MM.1S (cell line): ENCODE data around the gene ITM2C.

Experiments used
- DNase-seq: peaks from one replicate; pipeline ENCODE4 v3.0.0-alpha.2; 2015
- H2AFZ ChIP-seq: fragments of 300-600 bp; sonication (generic); 2 replicates; pipeline ENCODE4 v1.6.0; 2016; ENCODE audit warnings: antibody characterized with exemption, low read length
- H3F3A ChIP-seq: fragments of 300-600 bp; sonication (generic); 2 replicates; pipeline ENCODE4 v1.6.1; 2016; ENCODE audit warnings: mild to moderate bottlenecking, antibody characterized with exemption, low read length, moderate library complexity, mixed read lengths; ENCODE audit not compliant: insufficient read depth
- H3K27ac ChIP-seq: fragments of 300-600 bp; sonication (generic); 2 replicates; pipeline ENCODE4 v1.5.1; 2016; ENCODE audit warnings: mild to moderate bottlenecking, low read length
- H3K27me3 ChIP-seq: fragments of 300-600 bp; sonication (generic); replicated peaks from 2 replicates; pipeline ENCODE4 v1.6.0; 2016; ENCODE audit warnings: low read length; ENCODE audit not compliant: insufficient read depth
- H3K36me3 ChIP-seq: fragments of 300-600 bp; sonication (generic); replicated peaks from 2 replicates; pipeline ENCODE4 v1.6.1; 2016; ENCODE audit warnings: mild to moderate bottlenecking, low read length, mixed read lengths; ENCODE audit not compliant: insufficient read depth
- H3K4me1 ChIP-seq: fragments of 300-600 bp; sonication (generic); 2 replicates; pipeline ENCODE4 v1.6.1; 2016; ENCODE audit warnings: low read length, mixed read lengths
- H3K4me2 ChIP-seq: fragments of 300-600 bp; sonication (generic); 2 replicates; pipeline ENCODE4 v1.6.0; 2016; ENCODE audit warnings: low read depth, low read length
- H3K4me3 ChIP-seq: fragments of 300-600 bp; sonication (generic); 2 replicates; pipeline ENCODE4 v1.5.1; 2016; ENCODE audit warnings: low read length, mixed read lengths
- H3K79me2 ChIP-seq: fragments of 300-600 bp; sonication (generic); 2 replicates; pipeline ENCODE4 v1.6.1; 2016; ENCODE audit warnings: mixed run types, low read length, mixed read lengths
- H3K9ac ChIP-seq: fragments of 300-600 bp; sonication (generic); 2 replicates; pipeline ENCODE4 v1.6.1; 2016; ENCODE audit warnings: low read length, mixed read lengths
- H3K9me2 ChIP-seq: fragments of 300-600 bp; sonication (generic); replicated peaks from 2 replicates; pipeline ENCODE4 v1.6.1; 2016; ENCODE audit warnings: mild to moderate bottlenecking, low read length, mixed read lengths; ENCODE audit not compliant: insufficient read depth
- H3K9me3 ChIP-seq: fragments of 300-600 bp; sonication (generic); replicated peaks from 2 replicates; pipeline ENCODE4 v1.6.1; 2016; ENCODE audit warnings: mild to moderate bottlenecking, low read length, mixed read lengths; ENCODE audit not compliant: insufficient read depth
- H4K20me1 ChIP-seq: fragments of 300-600 bp; sonication (generic); 2 replicates; pipeline ENCODE4 v1.6.1; 2016; ENCODE audit warnings: mild to moderate bottlenecking, low read length, moderate library complexity, mixed read lengths; ENCODE audit not compliant: insufficient read depth
- CTCF ChIP-seq: fragments of 300-600 bp; sonication (generic); IDR thresholded peaks from 2 replicates; pipeline ENCODE4 v1.5.1; 2016; ENCODE audit warnings: antibody characterized with exemption, low read length, mixed read lengths
- EZH2 ChIP-seq: fragments of 300-600 bp; sonication (generic); optimal IDR thresholded peaks from 2 replicates; pipeline ENCODE3; 2017; ENCODE audit warnings: low read depth, mild to moderate bottlenecking, antibody characterized with exemption, low read length, mixed read lengths
- EZH2phosphoT487 ChIP-seq: fragments of 300-600 bp; sonication (generic); IDR thresholded peaks from 2 replicates; pipeline ENCODE4 v1.6.1; 2018; ENCODE audit warnings: antibody characterized with exemption, low read length

The ITM2C gene

GRCh38 chr2:230873661-230874401 lies 9.1 kb downstream of the ITM2C start:
- peak overlapping the region; percentile 51 for H3K4me3 ChIP-seq
- peaks cover 64% of the 10 kb centered on the region for H3F3A ChIP-seq
- H3K9me3 ChIP-seq, result no peaks in the 10 kb centered on the region
- H3K9me2 ChIP-seq, result no peaks in the 10 kb centered on the region
- peak overlapping the region; percentile 86 for H3K9ac ChIP-seq
- no peaks in the 10 kb centered on the region for H3K27me3 ChIP-seq
- DNase-seq, result peak; percentile 68
- peaks cover 48% of the 10 kb centered on the region for H3K4me1 ChIP-seq
- peaks cover 21% of the 10 kb centered on the region for H3K36me3 ChIP-seq
- H3K79me2 ChIP-seq, result peaks cover 77% of the 10 kb centered on the region
- peak overlapping the region; percentile 100 for H3K4me2 ChIP-seq
- H3K27ac ChIP-seq, result peak overlapping the region; percentile 96
- TF ChIP-seq CTCF, result peak; percentile 11
- TF ChIP-seq EZH2phosphoT487, result no peak
- H2AFZ ChIP-seq, result no peak overlapping the region
- H4K20me1 ChIP-seq, result no peaks in the 10 kb centered on the region

GRCh38 chr2:230874456-230874855 lies 9.7 kb downstream of the ITM2C start:
- peaks cover 64% of the 10 kb centered on the region for H3F3A ChIP-seq
- H3K9me3 ChIP-seq, result no peaks in the 10 kb centered on the region
- peak overlapping the region; percentile 51 for H3K4me3 ChIP-seq
- peaks cover 21% of the 10 kb centered on the region for H3K36me3 ChIP-seq
- H4K20me1 ChIP-seq, result no peaks in the 10 kb centered on the region
- peaks cover 42% of the 10 kb centered on the region for H3K4me1 ChIP-seq
- DNase-seq, result no peak
- H2AFZ ChIP-seq, result no peak overlapping the region
- no peaks in the 10 kb centered on the region for H3K27me3 ChIP-seq
- no peak for TF ChIP-seq EZH2phosphoT487
- no peak for TF ChIP-seq EZH2
- TF ChIP-seq CTCF, result no peak
- peak overlapping the region; percentile 96 for H3K27ac ChIP-seq
- peak overlapping the region; percentile 86; the same call in 1 of the 2 replicates for H3K9ac ChIP-seq
- H3K4me2 ChIP-seq, result peak overlapping the region; percentile 100
- no peaks in the 10 kb centered on the region for H3K9me2 ChIP-seq
- peaks cover 71% of the 10 kb centered on the region for H3K79me2 ChIP-seq

- peaks cover 62% of the 10 kb centered on the region for H3F3A ChIP-seq
- H3K4me2 ChIP-seq, result 0 out of 2 replicates have a peak overlapping the region, but pooled peaks have one; percentile 100
- no peaks in the 10 kb centered on the region for H3K27me3 ChIP-seq
- H3K36me3 ChIP-seq, result peaks cover 21% of the 10 kb centered on the region
- H3K27ac ChIP-seq, result peak overlapping the region; percentile 96; the same call in 1 of the 2 replicates
- H3K4me1 ChIP-seq, result peaks cover 39% of the 10 kb centered on the region
- no peaks in the 10 kb centered on the region for H4K20me1 ChIP-seq
- no peak overlapping the region for H2AFZ ChIP-seq
- H3K9me2 ChIP-seq, result no peaks in the 10 kb centered on the region
- no peaks in the 10 kb centered on the region for H3K9me3 ChIP-seq
- H3K4me3 ChIP-seq, result no peak overlapping the region
- TF ChIP-seq EZH2phosphoT487 (no peak), EZH2 (no peak), CTCF (no peak)
- no peak for DNase-seq
- H3K9ac ChIP-seq, result no peak overlapping the region
- peaks cover 67% of the 10 kb centered on the region for H3K79me2 ChIP-seq
Measured at GRCh38 chr2:230874876-230875275, 10.1 kb downstream of the ITM2C start.
